T-helper 2 cell (primary cell): ENCODE data around the gene SLC6A20.

Experiments used
- DNase-seq, 5 experiments: peaks; one replicate each; pipeline versions ENCODE4 v3.0.0 to v3.0.0-alpha.2; 2012 to 2022

Gene SLC6A20

DNA sequence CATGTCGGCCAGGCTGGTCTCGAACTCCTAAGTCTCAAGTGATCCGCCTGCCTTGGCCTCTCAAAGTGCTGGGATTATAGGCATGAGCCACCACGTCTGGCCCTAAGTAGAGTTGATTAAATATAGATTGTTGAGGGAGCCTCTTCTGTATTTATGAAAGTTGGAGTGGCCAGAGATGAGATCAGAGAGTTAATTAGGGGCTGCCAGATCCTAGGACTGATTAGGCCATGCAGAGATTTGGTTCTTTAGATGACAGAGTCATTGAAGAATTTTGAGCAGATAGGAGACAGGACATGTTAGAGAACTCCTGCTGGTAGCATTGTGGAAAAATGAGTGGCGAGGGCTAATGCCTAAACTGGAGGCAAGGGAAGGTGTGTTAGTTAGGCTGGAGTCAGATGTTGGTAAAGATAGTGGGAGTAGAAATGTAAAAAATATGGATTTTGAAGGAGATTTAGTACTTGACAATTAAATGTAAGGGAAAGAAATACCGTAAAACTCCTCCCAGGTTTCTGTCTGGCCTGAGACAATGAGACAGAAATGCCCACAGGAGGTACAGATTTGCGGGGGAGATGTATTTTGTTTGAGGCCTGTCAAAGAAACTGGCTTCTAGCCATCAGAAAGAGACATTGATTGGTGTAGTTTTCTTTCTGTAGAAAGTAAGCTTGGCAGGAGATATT, 83.8 kb downstream of the SLC6A20 start:
- DNase-seq = no peak

- no peak for DNase-seq
Measured at GRCh38 chr3:45711931-45712330, 84.4 kb downstream of the SLC6A20 start.

DNA sequence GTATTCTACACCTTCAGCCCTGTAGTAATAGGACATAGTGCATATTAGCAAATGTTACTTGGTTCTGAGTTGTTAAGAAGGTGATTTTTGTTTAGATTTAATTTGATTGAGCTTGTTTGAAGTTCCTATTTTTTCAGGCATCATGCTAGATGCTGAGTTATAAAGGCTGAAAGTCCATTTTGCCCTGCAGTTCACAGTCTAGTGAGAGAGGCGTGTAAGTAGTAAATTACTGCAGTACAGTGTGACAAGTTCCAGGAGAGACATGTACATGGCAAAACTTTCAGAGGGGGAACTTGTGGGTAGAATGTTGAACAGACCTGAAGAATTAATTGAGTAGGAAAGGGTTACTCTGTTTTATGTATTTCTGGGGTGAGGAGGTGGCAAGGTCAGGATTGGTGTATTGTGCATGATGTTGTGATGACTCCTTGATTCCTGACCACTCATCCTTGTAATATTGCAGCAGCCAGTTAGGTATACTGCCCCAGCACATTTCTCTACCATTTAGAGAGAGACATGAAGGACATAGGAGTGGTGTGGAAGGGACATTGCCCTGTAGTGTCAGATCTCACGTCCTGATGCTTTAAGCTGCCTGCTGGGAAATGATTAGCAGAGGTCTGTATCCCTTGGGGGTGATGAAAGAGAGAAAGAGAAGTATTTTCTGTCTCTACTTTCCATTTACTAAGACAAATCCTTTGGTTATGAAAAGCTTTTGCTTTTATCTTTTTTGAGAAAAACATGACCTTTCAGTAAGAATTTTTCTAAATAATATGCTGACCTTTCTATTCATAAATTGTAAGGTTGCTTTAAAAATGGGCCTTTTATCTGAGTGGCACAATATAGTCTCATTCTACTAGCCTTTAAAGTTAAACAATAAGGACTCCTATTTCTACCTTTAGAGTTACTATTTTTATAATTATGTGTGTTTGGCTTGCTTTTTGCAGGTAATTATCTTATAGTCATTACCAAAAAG, 90.2 kb downstream of the SLC6A20 start:
- DNase-seq = no peak
